Glutamatergic neuron (in vitro differentiated cells): ENCODE results near the gene PRKCQ. TPM values are rescaled to one million over a fixed set of nuclear protein-coding genes. Genes with fewer than 3 reads are reported as not detected.

Source experiments
- DNase-seq: peaks from one replicate; pipeline ENCODE4 v3.0.0; 2022
- H3K27ac Mint-ChIP-seq: one replicate; pipeline ENCODE4 v1.8.0; 2020; ENCODE audit warnings: mild to moderate bottlenecking, mixed read lengths, inconsistent platforms; ENCODE audit not compliant: unreplicated experiment
- H3K27me3 Mint-ChIP-seq: one replicate; pipeline ENCODE4 v1.8.0; 2020; ENCODE audit warnings: mild to moderate bottlenecking, moderate library complexity, mixed read lengths, inconsistent platforms; ENCODE audit not compliant: unreplicated experiment
- H3K36me3 Mint-ChIP-seq: one replicate; pipeline ENCODE4 v1.8.0; 2020; ENCODE audit warnings: mild to moderate bottlenecking, mixed read lengths, inconsistent platforms; ENCODE audit not compliant: unreplicated experiment
- H3K4me1 Mint-ChIP-seq: one replicate; pipeline ENCODE4 v1.8.0; 2020; ENCODE audit warnings: mild to moderate bottlenecking, low read depth, mixed read lengths, inconsistent platforms; ENCODE audit not compliant: unreplicated experiment
- H3K4me3 Mint-ChIP-seq: one replicate; pipeline ENCODE4 v1.8.0; 2020; ENCODE audit warnings: mild to moderate bottlenecking, mixed read lengths, inconsistent platforms; ENCODE audit not compliant: unreplicated experiment
- H3K9me3 Mint-ChIP-seq: one replicate; pipeline ENCODE4 v1.8.0; 2020; ENCODE audit warnings: mild to moderate bottlenecking, moderate library complexity, mixed read lengths, inconsistent platforms; ENCODE audit not compliant: unreplicated experiment
- total RNA-seq: library from RNA; stranded (reverse); fragmentation: NEBNext Ultra II Directional; extraction: Animal tissue kit (Norgen Biotek cat#: 25700); gene quantifications from one replicate; pipeline ENCODE4 v1.2.1, GENCODE V29; 2021; ENCODE audit not compliant: unreplicated experiment
- TF ChIP-seq, protein P1 (sequence below): fragments of 200-600 bp; sonication (generic); IDR thresholded peaks from one replicate; pipeline ENCODE4 v1.5.0; 2021; ENCODE audit not compliant: partially characterized antibody, unreplicated experiment

PRKCQ gene
- total RNA-seq, 1 donor from 2014 or later, result 1.3 TPM

DNA sequence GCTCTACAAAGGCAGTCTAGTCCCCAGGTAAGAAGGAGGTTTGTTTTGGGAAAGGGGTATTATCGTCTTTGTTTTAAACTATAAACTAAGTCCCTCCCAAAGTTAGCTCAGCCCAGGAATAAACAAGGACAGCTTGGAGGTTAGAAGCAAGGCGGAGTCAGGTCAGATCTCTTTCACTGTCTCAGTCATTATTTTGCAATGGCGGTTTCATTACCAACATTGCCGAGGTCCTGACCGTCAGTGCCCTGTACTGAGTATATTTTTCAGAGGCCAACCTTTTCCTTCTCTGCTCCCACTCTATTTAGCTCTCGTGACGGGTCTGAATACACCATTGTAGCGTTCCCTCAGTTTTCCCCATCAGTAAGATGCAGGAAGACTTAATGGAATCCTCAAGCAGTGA, 184.5 kb downstream of the PRKCQ start:
- peaks cover 10% of the 10 kb centered on the region for H3K36me3 Mint-ChIP-seq
- H3K4me3 Mint-ChIP-seq, result no peak overlapping the region
- no peak overlapping the region for H3K27ac Mint-ChIP-seq
- H3K4me1 Mint-ChIP-seq, result peaks cover 10% of the 10 kb centered on the region
- TF ChIP-seq, protein P1, sequence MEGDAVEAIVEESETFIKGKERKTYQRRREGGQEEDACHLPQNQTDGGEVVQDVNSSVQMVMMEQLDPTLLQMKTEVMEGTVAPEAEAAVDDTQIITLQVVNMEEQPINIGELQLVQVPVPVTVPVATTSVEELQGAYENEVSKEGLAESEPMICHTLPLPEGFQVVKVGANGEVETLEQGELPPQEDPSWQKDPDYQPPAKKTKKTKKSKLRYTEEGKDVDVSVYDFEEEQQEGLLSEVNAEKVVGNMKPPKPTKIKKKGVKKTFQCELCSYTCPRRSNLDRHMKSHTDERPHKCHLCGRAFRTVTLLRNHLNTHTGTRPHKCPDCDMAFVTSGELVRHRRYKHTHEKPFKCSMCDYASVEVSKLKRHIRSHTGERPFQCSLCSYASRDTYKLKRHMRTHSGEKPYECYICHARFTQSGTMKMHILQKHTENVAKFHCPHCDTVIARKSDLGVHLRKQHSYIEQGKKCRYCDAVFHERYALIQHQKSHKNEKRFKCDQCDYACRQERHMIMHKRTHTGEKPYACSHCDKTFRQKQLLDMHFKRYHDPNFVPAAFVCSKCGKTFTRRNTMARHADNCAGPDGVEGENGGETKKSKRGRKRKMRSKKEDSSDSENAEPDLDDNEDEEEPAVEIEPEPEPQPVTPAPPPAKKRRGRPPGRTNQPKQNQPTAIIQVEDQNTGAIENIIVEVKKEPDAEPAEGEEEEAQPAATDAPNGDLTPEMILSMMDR, result no peak
- H3K9me3 Mint-ChIP-seq, result no peaks in the 10 kb centered on the region
- H3K27me3 Mint-ChIP-seq, result no peaks in the 10 kb centered on the region
- no peak for DNase-seq

DNA sequence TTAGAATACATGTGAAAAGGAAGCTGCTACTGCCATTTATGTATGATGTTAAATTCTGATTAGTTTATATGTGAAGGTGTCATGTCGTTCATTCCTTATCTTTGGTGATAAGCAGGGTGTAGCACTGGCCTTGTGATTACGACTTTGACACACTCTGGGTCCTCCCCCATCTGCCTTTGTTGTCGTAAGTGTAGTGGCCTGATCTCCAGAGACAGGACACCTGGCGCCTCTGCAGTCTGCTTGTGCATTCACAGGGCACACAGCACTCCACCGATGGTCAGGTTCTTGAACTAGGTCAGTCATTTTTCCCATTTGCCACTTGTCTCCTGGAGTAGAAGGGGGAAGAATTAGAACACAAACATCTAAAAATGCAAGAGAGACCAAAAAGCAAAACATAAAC, 186.0 kb downstream of the PRKCQ start:
- Mint-ChIP-seq H3K27me3 (no peaks in the 10 kb centered on the region), H3K36me3 (peaks cover 19% of the 10 kb centered on the region), H3K27ac (peak overlapping the region; percentile 30), H3K9me3 (peaks cover 2% of the 10 kb centered on the region), H3K4me1 (peaks cover 10% of the 10 kb centered on the region), H3K4me3 (no peak overlapping the region)
- TF ChIP-seq, protein P1, result no peak
- DNase-seq, result no peak

DNA sequence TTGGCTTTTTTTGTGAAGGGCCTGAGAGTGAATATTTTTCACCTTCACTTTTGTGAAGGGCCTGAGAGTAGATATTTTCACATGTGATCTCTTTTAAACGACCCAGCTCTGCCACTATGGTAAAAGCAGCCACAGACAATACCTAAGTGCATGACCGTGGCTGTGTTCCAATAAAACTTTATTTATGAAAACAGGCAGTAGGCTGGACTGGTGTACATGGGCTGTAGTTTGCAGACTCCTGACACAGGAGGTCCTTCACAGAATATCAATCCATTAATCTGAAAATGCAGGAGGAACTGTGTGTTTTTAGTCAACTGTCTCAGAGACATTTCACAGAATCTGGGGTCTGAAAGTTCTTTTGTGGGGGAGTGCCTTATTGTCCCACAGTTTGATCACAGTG, 186.9 kb downstream of the PRKCQ start:
- peaks cover 2% of the 10 kb centered on the region for H3K9me3 Mint-ChIP-seq
- peaks cover 19% of the 10 kb centered on the region for H3K36me3 Mint-ChIP-seq
- H3K27me3 Mint-ChIP-seq, result no peaks in the 10 kb centered on the region
- H3K4me1 Mint-ChIP-seq, result peaks cover 10% of the 10 kb centered on the region
- TF ChIP-seq, protein P1, result no peak
- peak overlapping the region; percentile 14 for H3K27ac Mint-ChIP-seq
- no peak overlapping the region for H3K4me3 Mint-ChIP-seq
- DNase-seq, result no peak

DNA sequence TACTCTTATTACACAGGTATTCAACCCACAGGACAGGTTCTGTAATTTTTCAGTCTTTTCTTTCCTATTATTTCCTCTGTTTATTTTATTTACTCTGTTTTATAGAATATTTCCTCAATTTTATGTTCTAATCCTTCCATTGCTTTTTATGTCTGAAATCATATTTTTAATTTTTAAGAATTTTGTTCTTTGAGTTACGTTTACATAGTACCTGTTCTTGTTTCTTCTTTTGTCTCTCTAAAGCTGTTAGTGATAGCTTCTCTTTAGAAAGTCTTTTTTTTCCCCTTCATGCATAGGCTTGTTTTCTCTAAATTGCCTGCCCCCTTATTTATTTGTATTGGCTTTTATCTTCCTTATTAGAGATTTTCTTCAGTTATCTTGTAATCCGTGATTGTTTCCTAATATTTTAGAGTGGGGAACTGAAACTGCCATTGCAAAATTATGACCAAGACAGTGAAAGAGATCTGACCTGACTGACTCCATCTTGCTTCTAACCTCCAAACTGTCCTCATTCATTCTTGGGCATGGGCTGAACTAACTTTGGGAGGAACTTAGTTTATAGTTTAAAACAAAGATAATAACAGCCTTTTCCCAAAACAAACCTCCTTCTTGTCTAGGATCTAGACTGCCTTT, 189.7 kb downstream of the PRKCQ start:
- Mint-ChIP-seq H3K4me1 (peaks cover 10% of the 10 kb centered on the region), H3K4me3 (no peak overlapping the region), H3K9me3 (peaks cover 2% of the 10 kb centered on the region), H3K27me3 (peaks cover 2% of the 10 kb centered on the region), H3K27ac (no peak overlapping the region), H3K36me3 (peaks cover 19% of the 10 kb centered on the region)
- no peak for DNase-seq
- TF ChIP-seq, protein P1, result no peak

DNA sequence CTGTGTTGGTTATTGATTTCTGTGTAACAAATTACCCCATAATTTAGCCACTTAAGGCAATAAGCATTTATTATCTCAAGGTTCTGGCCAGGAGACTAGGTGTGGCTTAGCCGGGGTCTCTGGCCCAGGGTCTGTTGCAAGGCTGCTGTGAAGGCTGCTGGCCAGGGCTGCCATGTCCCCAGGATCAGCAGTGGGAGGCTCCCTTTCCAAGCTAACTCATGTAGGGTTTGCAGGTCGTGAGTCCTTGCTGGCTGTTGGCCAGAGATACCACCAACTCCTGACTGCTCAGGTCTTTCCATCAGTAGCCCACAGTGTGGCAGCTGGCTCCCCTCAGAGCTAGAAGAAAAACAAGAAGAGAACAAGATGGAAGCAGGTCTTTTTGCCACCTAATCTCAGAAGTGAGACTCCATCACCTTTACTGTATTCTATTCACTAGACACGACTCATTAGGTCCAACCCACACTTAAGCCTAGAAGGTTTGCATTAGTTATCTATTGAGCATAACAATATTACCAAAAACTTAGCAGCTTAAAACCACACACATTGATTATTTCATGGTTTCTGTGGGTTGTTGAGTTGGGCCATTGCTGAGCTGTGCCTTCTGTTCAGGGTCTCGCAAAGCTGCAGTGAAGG, 191.7 kb downstream of the PRKCQ start:
- Mint-ChIP-seq H3K9me3 (peaks cover 2% of the 10 kb centered on the region), H3K4me1 (no peaks in the 10 kb centered on the region)

More for the DNA sequence above, 191.7 kb downstream of the PRKCQ start:
- DNase-seq, result no peak
- Mint-ChIP-seq H3K36me3 (peaks cover 19% of the 10 kb centered on the region), H3K27me3 (peaks cover 2% of the 10 kb centered on the region), H3K27ac (no peak overlapping the region), H3K4me3 (no peak overlapping the region)
- TF ChIP-seq, protein P1, result no peak
